Astrocyte of the cerebellum (primary cell): ENCODE data around the gene PCCA.

ENCODE experiments used
- DNase-seq: peaks from one replicate; pipeline ENCODE4 v3.0.0-alpha.2; 2011; ENCODE audit warnings: low read depth
- H3K4me3 ChIP-seq: 2 replicates; pipeline ENCODE4 v1.5.1; 2011; ENCODE audit warnings: mild to moderate bottlenecking, low read depth, low read length, moderate library complexity
- CTCF ChIP-seq: IDR thresholded peaks from 2 replicates; pipeline ENCODE4 v1.5.1; 2012; ENCODE audit warnings: low read length, low read depth, moderate library complexity, mild to moderate bottlenecking; ENCODE audit errors: missing control alignments
- in situ Hi-C: cut with HindIII; loops from 2 replicates; pipeline ENCODE4 v1.10.0; 2017; ENCODE audit warnings: low sequenced_read_pairs

Gene PCCA

GRCh38 chr13:100534911-100535310 is 446.0 kb downstream of the PCCA start:
- DNase-seq: no peak
- H3K4me3 ChIP-seq: no peak overlapping the region
- no peak for TF ChIP-seq CTCF
- in situ Hi-C loops: no loop called here

- no peak overlapping the region for H3K4me3 ChIP-seq
- in situ Hi-C loops: no loop called here
- no peak for DNase-seq
- no peak for TF ChIP-seq CTCF
Observed at GRCh38 chr13:100535426-100536135, 446.7 kb downstream of the PCCA start.

- no peak for DNase-seq
- no peak for TF ChIP-seq CTCF
- in situ Hi-C loops: no loop called here
- H3K4me3 ChIP-seq: no peak overlapping the region
Observed at GRCh38 chr13:100536643-100537180, 447.8 kb downstream of the PCCA start.

GRCh38 chr13:100537486-100537885 is 448.6 kb downstream of the PCCA start:
- no peak for TF ChIP-seq CTCF
- DNase-seq: no peak
- in situ Hi-C loops: no loop called here

GRCh38 chr13:100537951-100538462 is 449.1 kb downstream of the PCCA start:
- in situ Hi-C loops: no loop called here
- H3K4me3 ChIP-seq: no peak overlapping the region
- no peak for DNase-seq
- TF ChIP-seq CTCF: no peak

More at GRCh38 chr13:100537486-100537885, 448.6 kb downstream of the PCCA start:
- H3K4me3 ChIP-seq: no peak overlapping the region

GRCh38 chr13:100540621-100541020 is 451.7 kb downstream of the PCCA start:
- no peak for DNase-seq
- TF ChIP-seq CTCF: no peak
- in situ Hi-C loops: no loop called here
- H3K4me3 ChIP-seq: no peak overlapping the region
